WTC11 (cell line): ENCODE data around the gene PRKCE.

Experiments used
- ATF6 ChIP-seq: sonication (generic); formaldehyde crosslinking; IDR thresholded peaks from 2 replicates; pipeline ENCODE4 v1.8.1; 2023; ENCODE audit warnings: mild to moderate bottlenecking, missing genetic modification reagents
- CREM ChIP-seq: sonication (generic); formaldehyde crosslinking; IDR thresholded peaks from 2 replicates; pipeline ENCODE4 v1.8.1; 2022; ENCODE audit warnings: mild to moderate bottlenecking, missing genetic modification reagents, moderate library complexity
- CTCF ChIP-seq: fragments of 200-600 bp; IDR thresholded peaks from 2 replicates; pipeline ENCODE4 v1.8.0; 2022; ENCODE audit warnings: antibody characterized with exemption
- E2F4 ChIP-seq: sonication (generic); formaldehyde crosslinking; IDR thresholded peaks from 2 replicates; pipeline ENCODE4 v1.8.1; 2022; ENCODE audit warnings: low read depth, mild to moderate bottlenecking, moderate library complexity, missing genetic modification reagents, borderline replicate concordance
- ERG ChIP-seq: fragments of 250-450 bp; sonication (Bioruptor Pico); IDR thresholded peaks from 2 replicates; pipeline ENCODE4 v1.8.0; 2021; ENCODE audit warnings: mild to moderate bottlenecking
- ETV6 ChIP-seq: sonication (generic); formaldehyde crosslinking; IDR thresholded peaks from 2 replicates; pipeline ENCODE4 v1.8.1; 2022; ENCODE audit warnings: mild to moderate bottlenecking, missing genetic modification reagents
- FOXJ3 ChIP-seq: sonication (generic); formaldehyde crosslinking; IDR thresholded peaks from 2 replicates; pipeline ENCODE4 v1.9.0; 2021; ENCODE audit warnings: missing genetic modification reagents, mild to moderate bottlenecking, borderline replicate concordance
- GRHL2 ChIP-seq: fragments of 250-450 bp; sonication (Bioruptor Pico); IDR thresholded peaks from 2 replicates; pipeline ENCODE4 v1.8.0; 2022; ENCODE audit warnings: mild to moderate bottlenecking, moderate library complexity; ENCODE audit not compliant: insufficient replicate concordance, severe bottlenecking
- JAZF1 ChIP-seq: fragments of 250-450 bp; sonication (Bioruptor Pico); IDR thresholded peaks from 2 replicates; pipeline ENCODE4 v1.9.0; 2021; ENCODE audit warnings: moderate library complexity, mild to moderate bottlenecking, inconsistent platforms
- MAX ChIP-seq: sonication (generic); formaldehyde crosslinking; IDR thresholded peaks from 2 replicates; pipeline ENCODE4 v1.8.0; 2022; ENCODE audit warnings: mild to moderate bottlenecking, missing genetic modification reagents
- USF2 ChIP-seq: sonication (generic); formaldehyde crosslinking; IDR thresholded peaks from 2 replicates; pipeline ENCODE4 v1.8.1; 2023; ENCODE audit warnings: mild to moderate bottlenecking, missing genetic modification reagents, moderate library complexity
- ZNF512 ChIP-seq: sonication (generic); formaldehyde crosslinking; IDR thresholded peaks from 2 replicates; pipeline ENCODE4 v1.8.1; 2022; ENCODE audit warnings: missing genetic modification reagents, borderline replicate concordance

GRCh38 chr2:45726188-45726587 lies 74.7 kb downstream of the PRKCE start:
- TF ChIP-seq ATF6 (CRISPR knock-in tag), result no peak
- TF ChIP-seq CTCF, result no peak
- no peak for TF ChIP-seq USF2 (CRISPR knock-in tag)
- TF ChIP-seq MAX (CRISPR knock-in tag), result no peak
- no peak for TF ChIP-seq ERG
- no peak for TF ChIP-seq ZNF512
- no peak for TF ChIP-seq GRHL2 (CRISPR knock-in tag)
- TF ChIP-seq FOXJ3, result no peak
- no peak for TF ChIP-seq JAZF1
- TF ChIP-seq CREM (CRISPR knock-in tag), result no peak
- TF ChIP-seq E2F4 (CRISPR knock-in tag), result no peak
- TF ChIP-seq ETV6 (CRISPR knock-in tag), result no peak
